PC-3 (cell line): ENCODE results near the gene RNASE12.

Experiments
- EZH2 ChIP-seq: fragments of 300-600 bp; sonication (generic); IDR thresholded peaks from one replicate; pipeline ENCODE4 v1.6.1; 2017; ENCODE audit warnings: antibody characterized with exemption, mild to moderate bottlenecking, low read length; ENCODE audit not compliant: unreplicated experiment
- TF ChIP-seq, protein P1 (sequence below): fragments of 300-600 bp; sonication (generic); conservative IDR thresholded peaks from 2 replicates; pipeline ENCODE4 v1.5.1; 2017; ENCODE audit warnings: antibody characterized with exemption, low read depth, mild to moderate bottlenecking, low read length

DNA sequence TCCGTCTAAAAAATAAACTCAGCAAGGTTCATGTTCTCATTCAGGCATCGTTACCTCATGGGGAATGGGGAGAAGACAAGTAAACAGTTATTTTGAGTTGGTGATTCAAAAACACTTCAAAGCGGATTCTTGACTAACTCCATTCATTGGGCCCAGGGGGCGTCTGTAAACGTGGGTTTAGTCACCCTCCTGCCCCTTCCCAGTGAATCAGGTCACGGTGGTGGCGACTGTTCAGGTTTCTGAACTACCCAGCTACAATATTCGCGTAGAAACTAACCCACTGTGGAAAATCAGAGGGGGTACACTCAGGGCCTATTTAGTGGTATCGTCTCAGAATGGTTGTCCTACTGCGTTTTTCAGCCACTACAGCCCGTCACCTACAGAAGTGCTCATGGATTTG, 35.1 kb upstream of the RNASE12 start:
- TF ChIP-seq, protein P1, sequence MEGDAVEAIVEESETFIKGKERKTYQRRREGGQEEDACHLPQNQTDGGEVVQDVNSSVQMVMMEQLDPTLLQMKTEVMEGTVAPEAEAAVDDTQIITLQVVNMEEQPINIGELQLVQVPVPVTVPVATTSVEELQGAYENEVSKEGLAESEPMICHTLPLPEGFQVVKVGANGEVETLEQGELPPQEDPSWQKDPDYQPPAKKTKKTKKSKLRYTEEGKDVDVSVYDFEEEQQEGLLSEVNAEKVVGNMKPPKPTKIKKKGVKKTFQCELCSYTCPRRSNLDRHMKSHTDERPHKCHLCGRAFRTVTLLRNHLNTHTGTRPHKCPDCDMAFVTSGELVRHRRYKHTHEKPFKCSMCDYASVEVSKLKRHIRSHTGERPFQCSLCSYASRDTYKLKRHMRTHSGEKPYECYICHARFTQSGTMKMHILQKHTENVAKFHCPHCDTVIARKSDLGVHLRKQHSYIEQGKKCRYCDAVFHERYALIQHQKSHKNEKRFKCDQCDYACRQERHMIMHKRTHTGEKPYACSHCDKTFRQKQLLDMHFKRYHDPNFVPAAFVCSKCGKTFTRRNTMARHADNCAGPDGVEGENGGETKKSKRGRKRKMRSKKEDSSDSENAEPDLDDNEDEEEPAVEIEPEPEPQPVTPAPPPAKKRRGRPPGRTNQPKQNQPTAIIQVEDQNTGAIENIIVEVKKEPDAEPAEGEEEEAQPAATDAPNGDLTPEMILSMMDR = no peak
- TF ChIP-seq EZH2 = no peak
